Activated T-helper 2 cell treated with anti-CD3 and anti-CD28 coated beads, Interferon-gamma antibody, Interleukin-2, Interleukin-4, amounts not matched to agents 10 μg/mL and 5 μg/mL and 100 μg/mL, durations not matched to agents 14 hours and 24 hours and 36 hours (primary cell): ENCODE measurements around the gene IRF3. TPM values are rescaled to one million over a fixed set of nuclear protein-coding genes. Genes with fewer than 3 reads are reported as not detected.
"Not testable (repeated sequence)": the region's sequence is repeated elsewhere in the genome, so short reads cannot be mapped to it uniquely, and the experiment has no call there.

Experiments used
- DNase-seq: peaks from one replicate; pipeline ENCODE4 v3.0.0; 2021; ENCODE audit warnings: low spot score
- H3K27ac Mint-ChIP-seq: one replicate; pipeline ENCODE4 v1.8.0; 2021; ENCODE audit warnings: mixed read lengths
- H3K27me3 Mint-ChIP-seq: one replicate; pipeline ENCODE4 v1.8.0; 2021; ENCODE audit warnings: low read depth, mixed read lengths
- H3K36me3 Mint-ChIP-seq: one replicate; pipeline ENCODE4 v1.8.0; 2021; ENCODE audit warnings: low read depth, mixed read lengths
- H3K4me1 Mint-ChIP-seq: one replicate; pipeline ENCODE4 v1.8.0; 2021; ENCODE audit warnings: low read depth, mixed read lengths
- H3K4me3 Mint-ChIP-seq: one replicate; pipeline ENCODE4 v1.8.0; 2021; ENCODE audit warnings: low read depth, mild to moderate bottlenecking, moderate library complexity, mixed read lengths
- H3K9me3 Mint-ChIP-seq: one replicate; pipeline ENCODE4 v1.8.0; 2021; ENCODE audit warnings: mixed read lengths
- intact Hi-C: fragments of 100-400 bp; cut with micrococcal nuclease; formaldehyde crosslinking; loops from one replicate; pipeline ENCODE4 v1.15.1; 2023
- total RNA-seq: library from RNA; stranded (reverse); gene quantifications from 2 replicates; pipeline ENCODE4 v1.2.3, GENCODE V29; 2022

IRF3 gene
- total RNA-seq, 1 donor from 2014 or later, result 135 TPM

DNA sequence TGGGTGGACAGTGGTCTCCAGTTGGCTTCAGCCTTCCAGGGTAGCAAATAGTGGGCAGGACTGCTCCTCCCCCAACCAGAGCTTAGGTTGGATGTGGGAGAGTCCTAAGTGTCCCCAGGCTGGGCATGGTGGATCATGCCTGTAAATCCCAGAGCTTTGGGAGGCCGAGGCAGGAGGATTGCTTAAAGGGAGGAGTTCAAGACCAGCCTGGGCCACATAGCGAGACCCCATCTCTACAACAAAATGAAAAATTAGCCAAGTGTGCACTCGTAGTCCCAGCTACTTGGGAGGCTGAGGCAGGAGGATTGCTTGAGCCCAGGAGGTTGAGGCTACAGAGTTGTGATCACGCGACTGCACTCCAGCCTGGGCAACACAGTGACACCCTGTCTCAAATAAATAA is 33.1 kb downstream of the IRF3 start:
- no peak for DNase-seq
- Mint-ChIP-seq H3K27me3 (no peaks in the 10 kb centered on the region), H3K9me3 (no peaks in the 10 kb centered on the region), H3K36me3 (peaks cover 6% of the 10 kb centered on the region), H3K4me1 (no peaks in the 10 kb centered on the region), H3K4me3 (no peak overlapping the region), H3K27ac (no peak overlapping the region)
- intact Hi-C loops, result no loop called here

- no peaks in the 10 kb centered on the region for H3K27me3 Mint-ChIP-seq
- peaks cover 13% of the 10 kb centered on the region for H3K36me3 Mint-ChIP-seq
- no peaks in the 10 kb centered on the region for H3K4me1 Mint-ChIP-seq
- intact Hi-C loops, result no loop called here
- H3K4me3 Mint-ChIP-seq, result no peak overlapping the region
- no peak overlapping the region for H3K27ac Mint-ChIP-seq
- no peak for DNase-seq
- H3K9me3 Mint-ChIP-seq, result no peaks in the 10 kb centered on the region
Observed at GRCh38 chr19:49631610-49632192, 34.0 kb downstream of the IRF3 start.

GRCh38 chr19:49631014-49631588 is 34.6 kb downstream of the IRF3 start:
- H3K27ac Mint-ChIP-seq, result no peak overlapping the region
- H3K9me3 Mint-ChIP-seq, result no peaks in the 10 kb centered on the region
- no peaks in the 10 kb centered on the region for H3K4me1 Mint-ChIP-seq
- no peak for DNase-seq
- peaks cover 14% of the 10 kb centered on the region for H3K36me3 Mint-ChIP-seq
- intact Hi-C loops, result no loop called here
- no peak overlapping the region for H3K4me3 Mint-ChIP-seq
- no peaks in the 10 kb centered on the region for H3K27me3 Mint-ChIP-seq

DNA sequence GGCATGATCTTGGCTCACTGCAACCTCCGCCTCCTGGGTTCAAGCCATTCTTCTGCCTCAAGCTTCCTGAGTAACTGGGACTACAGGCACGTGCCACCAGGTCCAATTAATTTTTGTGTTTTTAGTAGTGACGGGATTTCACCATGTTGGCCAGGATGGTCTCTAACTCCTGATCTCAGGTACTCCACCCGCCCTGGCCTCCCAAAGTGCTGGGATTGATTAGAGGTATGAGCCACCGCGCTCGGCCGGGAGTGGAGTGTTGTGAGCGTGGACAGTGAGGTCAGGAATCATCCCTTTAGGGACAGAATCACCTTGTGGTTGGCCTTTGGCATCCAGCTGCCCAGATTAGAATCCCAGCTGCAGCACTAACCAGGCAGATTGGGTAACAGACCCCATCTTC is 36.0 kb downstream of the IRF3 start:
- peaks cover 15% of the 10 kb centered on the region for H3K36me3 Mint-ChIP-seq
- H3K27me3 Mint-ChIP-seq, result no peaks in the 10 kb centered on the region
- no peak overlapping the region for H3K4me3 Mint-ChIP-seq
- DNase-seq, result no peak
- intact Hi-C loops, result no loop called here
- H3K27ac Mint-ChIP-seq, result no peak overlapping the region
- no peaks in the 10 kb centered on the region for H3K9me3 Mint-ChIP-seq
- H3K4me1 Mint-ChIP-seq, result no peaks in the 10 kb centered on the region

DNA sequence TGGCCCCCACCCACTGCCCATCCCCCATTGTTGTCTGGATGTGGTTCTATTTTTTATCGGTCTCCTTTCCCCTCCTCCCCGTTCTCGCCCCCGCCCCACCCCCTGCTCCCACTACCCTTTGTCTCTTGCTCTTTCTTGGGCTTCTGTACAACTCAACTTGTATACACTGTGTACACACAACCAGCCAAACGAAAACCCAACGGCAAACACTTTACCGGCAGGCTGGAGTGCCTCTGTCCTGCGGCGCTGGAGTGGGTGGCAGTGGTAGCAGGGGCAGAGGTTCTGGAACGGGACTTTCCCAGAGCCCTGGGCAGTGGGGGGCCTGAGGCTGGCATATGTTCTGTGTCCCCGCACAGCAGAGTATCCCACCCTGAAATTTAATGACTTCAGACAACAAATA is 39.4 kb downstream of the IRF3 start:
- Mint-ChIP-seq H3K27me3 (no peaks in the 10 kb centered on the region), H3K36me3 (peaks cover 42% of the 10 kb centered on the region), H3K9me3 (no peaks in the 10 kb centered on the region), H3K4me3 (no peak overlapping the region), H3K4me1 (no peaks in the 10 kb centered on the region), H3K27ac (no peak overlapping the region)
- intact Hi-C loops, result no loop called here
- DNase-seq, result no peak

DNA sequence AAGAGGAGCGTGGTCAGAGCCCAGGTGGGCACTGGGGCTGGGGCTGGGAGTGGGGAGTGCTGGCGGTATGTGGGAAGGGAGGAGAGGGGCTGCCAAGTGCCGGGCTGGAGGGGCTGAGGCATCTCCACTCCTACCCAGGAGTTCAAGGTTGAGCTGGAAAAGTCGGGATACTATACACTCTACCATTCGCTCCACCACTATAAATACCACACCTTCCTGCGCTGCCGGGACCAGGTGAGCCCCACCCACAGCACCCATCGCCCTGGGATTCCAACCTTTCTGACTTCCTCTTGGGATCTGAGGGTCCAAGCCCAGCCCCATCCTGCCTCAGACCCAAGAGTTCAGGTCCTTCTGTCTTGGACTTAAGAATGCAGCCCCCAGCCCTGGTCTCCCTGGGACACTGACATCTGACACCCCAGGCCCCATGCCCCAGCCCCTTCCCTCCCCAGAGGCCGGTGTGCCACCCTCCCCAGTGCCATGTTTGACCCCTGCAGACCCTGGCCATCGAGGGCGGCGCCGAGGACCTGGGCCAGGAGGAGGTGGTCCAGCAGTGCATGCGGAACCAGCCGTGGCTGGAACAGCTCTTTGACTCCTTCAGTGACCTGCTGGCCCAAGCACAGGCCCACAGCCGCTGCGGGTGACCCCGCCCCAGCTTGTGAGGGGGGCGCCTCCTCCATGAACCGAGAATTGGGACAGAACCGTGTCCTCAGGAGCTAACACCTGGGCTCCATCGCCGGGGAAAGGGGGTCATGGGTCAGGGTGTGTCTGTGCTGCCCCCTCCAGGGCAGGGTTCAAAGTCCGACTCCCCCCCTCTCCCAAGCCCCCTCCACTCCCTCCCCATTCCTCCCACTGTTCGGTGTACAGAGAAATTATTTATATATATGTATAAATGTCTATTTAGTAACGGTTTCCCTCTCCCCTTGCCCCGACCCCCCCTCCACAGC is 40.4 kb downstream of the IRF3 start:
- Mint-ChIP-seq H3K4me1 (no peaks in the 10 kb centered on the region), H3K27ac (no peak overlapping the region), H3K9me3 (no peaks in the 10 kb centered on the region), H3K27me3 (no peaks in the 10 kb centered on the region), H3K4me3 (no peak overlapping the region), H3K36me3 (peaks cover 45% of the 10 kb centered on the region)
- intact Hi-C loops, result no loop called here
- DNase-seq, result no peak

- peaks cover 72% of the 10 kb centered on the region for H3K36me3 Mint-ChIP-seq
- intact Hi-C loops, H3K4me1 Mint-ChIP-seq, H3K9me3 Mint-ChIP-seq, H3K27ac Mint-ChIP-seq, H3K27me3 Mint-ChIP-seq, DNase-seq, H3K4me3 Mint-ChIP-seq: not testable (repeated sequence)
Observed at GRCh38 chr19:49617860-49618259, 47.8 kb downstream of the IRF3 start.

DNA sequence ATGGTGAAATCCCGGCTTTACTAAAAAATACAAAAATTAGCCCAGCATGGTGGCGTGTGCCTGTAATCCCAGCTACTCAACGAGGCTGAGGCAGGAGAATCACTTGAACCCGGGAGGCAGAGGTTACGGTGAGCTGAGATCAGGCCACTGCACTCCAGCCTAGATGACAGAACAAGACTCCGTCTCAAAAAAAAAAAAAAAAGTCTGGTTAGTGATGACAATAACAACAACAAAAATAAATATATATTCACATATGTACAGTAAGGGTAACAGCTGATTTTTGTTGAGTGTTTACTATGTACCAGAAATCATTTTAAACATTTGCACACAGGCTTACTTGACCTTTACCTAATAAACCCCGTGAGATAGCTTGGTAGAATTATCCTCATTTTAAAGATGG is 48.7 kb downstream of the IRF3 start:
- H3K9me3 Mint-ChIP-seq, result no peaks in the 10 kb centered on the region
- intact Hi-C loops, result no loop called here
- H3K27me3 Mint-ChIP-seq, result no peaks in the 10 kb centered on the region
- H3K4me1 Mint-ChIP-seq, result peaks cover 6% of the 10 kb centered on the region
- H3K27ac Mint-ChIP-seq, result no peak overlapping the region
- peaks cover 72% of the 10 kb centered on the region for H3K36me3 Mint-ChIP-seq
- no peak overlapping the region for H3K4me3 Mint-ChIP-seq
- no peak for DNase-seq

DNA sequence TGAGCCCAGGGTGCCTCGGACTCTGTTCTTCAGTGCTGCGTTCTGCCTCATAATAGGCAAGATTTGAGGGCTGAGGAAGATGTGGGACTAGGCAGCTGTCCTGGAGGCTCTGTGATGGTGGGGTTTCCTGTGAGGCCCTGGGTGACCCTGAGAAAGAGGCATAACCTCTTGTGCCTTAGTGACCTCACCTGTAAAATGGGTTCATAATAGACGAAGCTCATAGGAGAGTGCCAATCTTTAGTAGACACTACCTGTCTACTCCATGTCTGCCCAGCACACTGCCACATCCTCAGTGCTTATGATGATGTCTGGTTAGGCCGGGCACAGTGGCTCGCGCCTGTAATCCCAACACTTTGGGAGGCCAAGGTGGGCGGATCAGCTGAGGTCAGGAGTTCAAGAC is 49.1 kb downstream of the IRF3 start:
- Mint-ChIP-seq H3K27me3 (no peaks in the 10 kb centered on the region), H3K4me3 (no peak overlapping the region), H3K27ac (no peak overlapping the region), H3K9me3 (no peaks in the 10 kb centered on the region), H3K4me1 (peaks cover 6% of the 10 kb centered on the region), H3K36me3 (peaks cover 68% of the 10 kb centered on the region)
- DNase-seq, result no peak
- intact Hi-C loops, result no loop called here

- no peak overlapping the region for H3K4me3 Mint-ChIP-seq
- no peak for DNase-seq
- intact Hi-C loops, result no loop called here
- H3K4me1 Mint-ChIP-seq, result peaks cover 6% of the 10 kb centered on the region
- H3K27ac Mint-ChIP-seq, result no peak overlapping the region
- H3K27me3 Mint-ChIP-seq, result no peaks in the 10 kb centered on the region
- H3K36me3 Mint-ChIP-seq, result peaks cover 65% of the 10 kb centered on the region
- H3K9me3 Mint-ChIP-seq, result no peaks in the 10 kb centered on the region
Observed at GRCh38 chr19:49615861-49616260, 49.8 kb downstream of the IRF3 start.

DNA sequence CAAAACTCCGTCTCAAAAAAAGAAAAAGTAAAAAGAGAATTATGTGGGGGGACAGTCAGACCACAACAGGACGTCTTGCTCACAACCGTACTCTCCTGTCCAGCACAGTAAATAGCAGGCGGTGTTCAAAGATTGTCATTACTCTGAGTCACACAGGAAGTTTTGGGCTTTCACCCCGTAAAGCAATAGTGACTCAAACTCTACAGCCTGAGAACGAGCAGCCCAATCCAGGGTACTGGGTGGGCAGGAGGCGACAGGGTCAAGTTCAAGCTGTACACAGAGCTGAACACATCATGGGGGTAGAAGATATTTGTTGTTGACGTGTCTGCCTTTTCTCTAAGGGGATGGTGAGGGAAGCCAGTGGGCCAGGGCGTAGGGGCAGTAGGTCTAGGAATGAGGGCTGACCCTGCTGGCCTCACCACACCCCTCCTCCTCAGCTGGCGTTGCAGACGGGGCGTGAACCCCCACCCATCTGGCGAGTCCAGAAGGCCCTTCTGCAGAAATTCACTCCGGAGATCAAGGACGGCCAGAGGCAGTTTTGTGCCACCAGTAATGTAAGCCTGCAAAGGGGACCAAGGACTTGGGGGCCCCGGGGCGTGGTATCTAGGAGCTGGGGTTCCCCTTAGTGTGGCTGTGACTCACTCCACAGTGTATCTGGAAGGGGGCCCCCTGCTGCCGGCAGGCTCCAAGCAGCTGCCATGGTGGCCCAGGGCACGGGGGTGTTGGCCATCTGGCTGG is 51.4 kb downstream of the IRF3 start:
- peaks cover 63% of the 10 kb centered on the region for H3K36me3 Mint-ChIP-seq
- DNase-seq, result no peak
- H3K4me3 Mint-ChIP-seq, result peak overlapping the region; percentile 2
- no peaks in the 10 kb centered on the region for H3K9me3 Mint-ChIP-seq
- H3K4me1 Mint-ChIP-seq, result peaks cover 6% of the 10 kb centered on the region
- intact Hi-C loops, result no loop called here
- H3K27me3 Mint-ChIP-seq, result no peaks in the 10 kb centered on the region
- H3K27ac Mint-ChIP-seq, result peak overlapping the region; percentile 88

- peaks cover 6% of the 10 kb centered on the region for H3K4me1 Mint-ChIP-seq
- H3K36me3 Mint-ChIP-seq, result peaks cover 57% of the 10 kb centered on the region
- H3K27ac Mint-ChIP-seq, result no peak overlapping the region
- intact Hi-C loops, result no loop called here
- no peaks in the 10 kb centered on the region for H3K9me3 Mint-ChIP-seq
- H3K27me3 Mint-ChIP-seq, result no peaks in the 10 kb centered on the region
- DNase-seq, result no peak
- no peak overlapping the region for H3K4me3 Mint-ChIP-seq
Observed at GRCh38 chr19:49613374-49613773, 52.3 kb downstream of the IRF3 start.
